Ovary (tissue), 9 donors: Measurements from ENCODE around the gene GRIK4. TPM values are rescaled to one million over a fixed set of nuclear protein-coding genes. Genes with fewer than 3 reads are reported as not detected.
"Not testable (repeated sequence)": the region's sequence is repeated elsewhere in the genome, so short reads cannot be mapped to it uniquely, and the experiment has no call there.

ENCODE experiments used
- DNase-seq, 5 donors: peaks; one replicate each; pipeline ENCODE4 v3.0.0-alpha.2; 2019 to 2020
- H3K27ac ChIP-seq, 2 donors: fragments of 200-600 bp; one replicate each; pipeline versions ENCODE4 v1.5.1 to v1.8.0; 2019 to 2022
- H3K27me3 ChIP-seq: fragments of 200-600 bp; one replicate; pipeline ENCODE4 v1.8.0; 2022
- H3K36me3 ChIP-seq: fragments of 200-600 bp; sonication (generic); one replicate; pipeline ENCODE4 v1.5.1; 2019
- H3K4me1 ChIP-seq: one replicate; pipeline ENCODE4 v1.8.1; 2013; ENCODE audit warnings: mild to moderate bottlenecking, moderate library complexity; ENCODE audit not compliant: insufficient read depth
- H3K4me3 ChIP-seq: fragments of 200-600 bp; sonication (generic); one replicate; pipeline ENCODE4 v1.5.1; 2017
- H3K9me3 ChIP-seq, 2 donors: fragments of 200-600 bp in 1 of 2; sonication (generic) in 1 of 2; one replicate each; pipeline versions ENCODE4 v1.5.1 to v1.8.1; 2013 to 2019; ENCODE audit warnings: mild to moderate bottlenecking in 1 of 2, moderate library complexity in 1 of 2
- CTCF ChIP-seq, 3 donors: fragments of 450-650 bp in 2 of 3; fragments of 200-600 bp in 1 of 3; IDR thresholded peaks; one replicate each; pipeline versions ENCODE4 v1.5.1 to v1.8.0; 2016 to 2022; ENCODE audit warnings: antibody characterized with exemption in 3 of 3, mild to moderate bottlenecking in 1 of 3
- EP300 ChIP-seq: sonication (generic); formaldehyde crosslinking; IDR thresholded peaks from one replicate; pipeline ENCODE4 v1.6.1; 2017; ENCODE audit warnings: antibody characterized with exemption
- POLR2A ChIP-seq: fragments of 450-650 bp; IDR thresholded peaks from one replicate; pipeline ENCODE4 v1.6.1; 2017; ENCODE audit warnings: antibody characterized with exemption, mild to moderate bottlenecking, moderate library complexity
- WGBS, 3 donors: extraction: QIAGEN DNeasy Blood & Tissue Kit in 1 of 3; methylation state at CpG; one replicate each; pipeline versions ENCODE4 v1.1.5 to v1.1.7; 2013 to 2017; 5-methylcytosine and 5-hydroxymethylcytosine counted together
- intact Hi-C, 4 donors: fragments of 100-400 bp; cut with DNase I; formaldehyde crosslinking; loops; one replicate each; pipeline versions ENCODE4 v1.11.0 to v1.15.1; 2022 to 2023
- polyA plus RNA-seq, 2 donors: library from polyadenylated mRNA; stranded (reverse); fragments of 200-250 nt in 1 of 2; fragments of 350-450 nt in 1 of 2; fragmentation: Illumina TruSeq in 1 of 2; extraction: RNeasy Lipid Tissue Mini Kit (QIAGEN cat#74804) in 1 of 2; gene quantifications; one replicate each; pipeline ENCODE4 v1.2.3, GENCODE V29; 2013 to 2014
- total RNA-seq, 7 donors: library from RNA; depleted of rRNA in 2 of 7; stranded (reverse); fragments of >200 nt in 2 of 7; fragmentation: NEBNext Ultra II Directional in 3 of 7; extraction: Animal tissue kit (Norgen Biotek cat#: 25700) in 3 of 7; gene quantifications; one replicate each; pipeline versions ENCODE4 v1.1.0 to v1.2.4, GENCODE V29; 2016 to 2023
- donor health status: DM: no; HTN: no; CAD: no; lungs with moderate emphysema.
- donor health status: DM: no; HTN: no; CAD: no.
- donor health status: Bipolar disorder and iron deficiency.
- donor health status: DM: yes; HTN: yes; CAD: no.
- donor health status: DM: no; HTN: no; CAD: no.
- donor health status: DM: yes; HTN: yes; CAD: no.

Gene GRIK4
- total and polyA plus RNA-seq, 9 donors: 1.3 to 13.4 (median 2.3) TPM

GRCh38 chr11:120618399-120618798 is 106.9 kb downstream of the GRIK4 start:
- Histone ChIP-seq H3K36me3 (no peaks in the 10 kb centered on the region), H3K9me3 (no peaks in the 10 kb centered on the region)
- DNase-seq: no peak

GRCh38 chr11:120622189-120622875 is 110.8 kb downstream of the GRIK4 start:
- Histone ChIP-seq H3K27ac (no peak overlapping the region), H3K4me1 (peaks cover 1% of the 10 kb centered on the region), H3K4me3 (no peak overlapping the region), H3K27me3 (no peaks in the 10 kb centered on the region), H3K36me3 (no peaks in the 10 kb centered on the region), H3K9me3 (no peaks in the 10 kb centered on the region)
- DNase-seq: no peak
- WGBS, 3 donors: 67 to 70% (median 67%) methylated on average over 7 of the region's 7 CpGs
- intact Hi-C loops: no loop called here
- no peak for TF ChIP-seq EP300
- no peak for TF ChIP-seq CTCF (IDR thresholded peaks at IDR 0.05)
- TF ChIP-seq POLR2A: no peak

More at GRCh38 chr11:120618399-120618798, 106.9 kb downstream of the GRIK4 start:
- TF ChIP-seq EP300 (no peak), CTCF (IDR thresholded peaks at IDR 0.05) (no peak), POLR2A (no peak)
- no peak overlapping the region for H3K4me3 ChIP-seq
- WGBS, 3 donors: 94 to 96% (median 96%) methylated on average over 5 of the region's 5 CpGs
- intact Hi-C loops: no loop called here
- H3K27me3 ChIP-seq: no peaks in the 10 kb centered on the region
- H3K4me1 ChIP-seq: peaks cover 10% of the 10 kb centered on the region
- no peak overlapping the region for H3K27ac ChIP-seq

- H3K4me1 ChIP-seq, intact Hi-C loops, H3K9me3 ChIP-seq, H3K36me3 ChIP-seq, DNase-seq, H3K27me3 ChIP-seq, H3K27ac ChIP-seq, H3K4me3 ChIP-seq: not testable (repeated sequence)
- WGBS, 3 donors: 95 to 96% (median 95%) methylated on average over 12 of the region's 12 CpGs
Measured at GRCh38 chr11:120624992-120625391, 113.4 kb downstream of the GRIK4 start.

GRCh38 chr11:120625565-120625964 is 114.0 kb downstream of the GRIK4 start:
- no peak for DNase-seq
- peaks cover 4% of the 10 kb centered on the region for H3K4me1 ChIP-seq
- H3K4me3 ChIP-seq: no peak overlapping the region
- no peaks in the 10 kb centered on the region for H3K36me3 ChIP-seq
- H3K9me3 ChIP-seq: no peaks in the 10 kb centered on the region
- no peak for TF ChIP-seq CTCF (IDR thresholded peaks at IDR 0.05)
- no peak for TF ChIP-seq POLR2A
- TF ChIP-seq EP300: no peak
- H3K27me3 ChIP-seq: no peaks in the 10 kb centered on the region
- 70 to 79% (median 72%) methylated on average over 4 of the region's 4 CpGs for WGBS, 3 donors
- intact Hi-C loops: no loop called here
- H3K27ac ChIP-seq: no peak overlapping the region

GRCh38 chr11:120626791-120627190 is 115.2 kb downstream of the GRIK4 start:
- 95 to 97% (median 95%) methylated on average over 7 of the region's 7 CpGs for WGBS, 3 donors
- no peak for DNase-seq
- no peaks in the 10 kb centered on the region for H3K27me3 ChIP-seq
- peaks cover 2% of the 10 kb centered on the region for H3K4me1 ChIP-seq
- H3K27ac ChIP-seq: no peak overlapping the region
- no peaks in the 10 kb centered on the region for H3K36me3 ChIP-seq
- H3K4me3 ChIP-seq: no peak overlapping the region
- intact Hi-C loops: no loop called here
- TF ChIP-seq EP300 (no peak), CTCF (IDR thresholded peaks at IDR 0.05) (no peak), POLR2A (no peak)
- no peaks in the 10 kb centered on the region for H3K9me3 ChIP-seq
